K562 (cell line): ENCODE measurements around the gene POP5. TPM values are rescaled to one million over a fixed set of nuclear protein-coding genes. Genes with fewer than 3 reads are reported as not detected.

ENCODE experiments used
- BRF2 ChIP-seq: IDR thresholded peaks from 3 replicates; pipeline ENCODE4 v1.6.1; 2011; ENCODE audit warnings: borderline replicate concordance, mild to moderate bottlenecking; ENCODE audit not compliant: insufficient read length, insufficient read depth
- CBFA2T2 ChIP-seq: fragments of 450-650 bp; conservative IDR thresholded peaks from 2 replicates; pipeline ENCODE4 v1.6.1; 2017; ENCODE audit warnings: mild to moderate bottlenecking
- CEBPB ChIP-seq: fragments of 450-650 bp; IDR thresholded peaks from 2 replicates; pipeline ENCODE4 v1.6.1; 2016; ENCODE audit warnings: missing genetic modification characterization, missing compliant biosample characterization
- CEBPG ChIP-seq, 3 experiments: fragments of 200-800 bp in 1 of 3; sonication (Bioruptor generic) in 1 of 3; sonication (generic) in 1 of 3; formaldehyde crosslinking in 1 of 3; IDR thresholded peaks in 2 of 3; conservative IDR thresholded peaks in 1 of 3; 2 replicates each; pipeline versions ENCODE4 v1.6.1 to v1.8.0; 2016 to 2022; ENCODE audit warnings: missing compliant biosample characterization in 2 of 3, missing genetic modification characterization in 2 of 3, mild to moderate bottlenecking in 1 of 3, missing genetic modification reagents in 1 of 3
- CREB1 ChIP-seq, 2 experiments: sonication (generic) in 1 of 2; formaldehyde crosslinking in 1 of 2; IDR thresholded peaks; 2 replicates each; pipeline versions ENCODE4 v1.6.1 to v1.8.0; 2012 to 2022; ENCODE audit warnings: inconsistent platforms in 1 of 2, mild to moderate bottlenecking in 1 of 2, missing genetic modification reagents in 1 of 2, moderate library complexity in 1 of 2
- EP400 ChIP-seq: fragments of 450-650 bp; IDR thresholded peaks from 2 replicates; pipeline ENCODE4 v1.6.1; 2017; ENCODE audit warnings: antibody characterized with exemption, mild to moderate bottlenecking, moderate library complexity
- GTF2B ChIP-seq: IDR thresholded peaks from 2 replicates; pipeline ENCODE4 v1.6.1; 2011; ENCODE audit not compliant: insufficient read length; ENCODE audit errors: extremely low read depth
- MAFK ChIP-seq: IDR thresholded peaks from 2 replicates; pipeline ENCODE4 v1.6.1; 2011; ENCODE audit warnings: low read length, improper control_type of control experiment
- MYNN ChIP-seq, 2 experiments: sonication (generic); formaldehyde crosslinking in 1 of 2; IDR thresholded peaks; 2 replicates each; pipeline versions ENCODE4 v1.5.0 to v1.6.1; 2016 to 2020; ENCODE audit warnings: antibody characterized with exemption in 1 of 2, missing genetic modification reagents in 1 of 2
- NFYB ChIP-seq: IDR thresholded peaks from 2 replicates; pipeline ENCODE4 v1.6.1; 2011; ENCODE audit warnings: mild to moderate bottlenecking, moderate library complexity; ENCODE audit not compliant: insufficient read length; ENCODE audit errors: extremely low read depth
- PRMT5 ChIP-seq: sonication (generic); formaldehyde crosslinking; IDR thresholded peaks from 2 replicates; pipeline ENCODE4 v1.5.0; 2020; ENCODE audit warnings: missing genetic modification reagents
- SIN3A ChIP-seq, 2 experiments: fragments of 150-350 bp in 1 of 2; IDR thresholded peaks; 2 replicates each; pipeline ENCODE4 v1.6.1; 2011 to 2016; ENCODE audit warnings: borderline replicate concordance in 2 of 2, low read depth in 2 of 2, low read length in 2 of 2, mild to moderate bottlenecking in 2 of 2, moderate library complexity in 2 of 2; ENCODE audit not compliant: control insufficient read depth in 1 of 2
- SRF ChIP-seq, 2 experiments: fragments of 250-450, 450-650 bp in 1 of 2; sonication (Bioruptor Pico) in 1 of 2; sonication (generic) in 1 of 2; formaldehyde crosslinking; IDR thresholded peaks; 2 replicates each; pipeline versions ENCODE4 v1.5.0 to v1.5.1; 2020 to 2022; ENCODE audit warnings: mild to moderate bottlenecking in 1 of 2, missing genetic modification reagents in 1 of 2
- STAT5B ChIP-seq: fragments of 250-450 bp; sonication (Bioruptor Pico); IDR thresholded peaks from 2 replicates; pipeline ENCODE4 v1.8.0; 2021; ENCODE audit warnings: mild to moderate bottlenecking, inconsistent platforms
- TAF1 ChIP-seq: IDR thresholded peaks from 2 replicates; pipeline ENCODE4 v1.6.1; 2011; ENCODE audit warnings: mild to moderate bottlenecking, low read length, moderate library complexity; ENCODE audit not compliant: insufficient read depth, control insufficient read depth, severe bottlenecking; ENCODE audit errors: extremely low read depth
- TCF7 ChIP-seq: sonication (generic); IDR thresholded peaks from 2 replicates; pipeline ENCODE4 v1.6.1; 2016; ENCODE audit warnings: antibody characterized with exemption, borderline replicate concordance
- TRIM24 ChIP-seq, 2 experiments: fragments of 450-650 bp; IDR thresholded peaks; 2 replicates each; pipeline ENCODE4 v1.6.1; 2016
- ZNF140 ChIP-seq: fragments of 250-450 bp; sonication (Bioruptor Pico); IDR thresholded peaks from 2 replicates; pipeline ENCODE4 v1.8.0; 2021; ENCODE audit warnings: moderate library complexity, mild to moderate bottlenecking, inconsistent platforms
- ZNF143 ChIP-seq: sonication (generic); formaldehyde crosslinking; IDR thresholded peaks from 2 replicates; pipeline ENCODE4 v1.9.0; 2022; ENCODE audit warnings: mild to moderate bottlenecking, missing genetic modification reagents
- ZNF24 ChIP-seq: fragments of 450-650 bp; IDR thresholded peaks from 2 replicates; pipeline ENCODE4 v1.6.1; 2016
- ZNF639 ChIP-seq, 2 experiments: fragments of 200-800 bp in 1 of 2; sonication (Bioruptor generic) in 1 of 2; sonication (generic) in 1 of 2; formaldehyde crosslinking in 1 of 2; IDR thresholded peaks in 1 of 2; conservative IDR thresholded peaks in 1 of 2; 2 replicates each; pipeline versions ENCODE4 v1.5.0 to v1.6.1; 2016 to 2020; ENCODE audit warnings: missing compliant biosample characterization in 1 of 2, missing genetic modification characterization in 1 of 2, missing genetic modification reagents in 1 of 2
- ZNF668 ChIP-seq: fragments of 250-450 bp; sonication (Bioruptor Pico); IDR thresholded peaks from 2 replicates; pipeline ENCODE4 v1.8.0; 2022; ENCODE audit warnings: mild to moderate bottlenecking, inconsistent platforms
- ZNF696 ChIP-seq: fragments of 250-450 bp; sonication (Bioruptor Pico); conservative IDR thresholded peaks from 2 replicates; pipeline ENCODE4 v1.4.0; 2020; ENCODE audit warnings: mild to moderate bottlenecking, moderate library complexity
- ZNF717 ChIP-seq: fragments of 250-450 bp; sonication (Bioruptor Pico); IDR thresholded peaks from 2 replicates; pipeline ENCODE4 v1.5.0; 2021
- ZSCAN29 ChIP-seq: fragments of 450-650 bp; IDR thresholded peaks from 2 replicates; pipeline ENCODE4 v1.6.1; 2017
- polyA plus RNA-seq, 8 experiments: library from polyadenylated mRNA; depleted of rRNA in 4 of 8; stranded (reverse) in 5 of 8; unstranded in 3 of 8; fragments of >200 nt; fragmentation: Nextera tagmentation in 2 of 8; fragmentation: Illumina TruSeq in 1 of 8; extraction: Ambion mirVana in 2 of 8; extraction: Trizol in 1 of 8; gene quantifications; 2 replicates each; pipeline versions ENCODE4 v1.2.1 to v1.2.3, GENCODE V29; 2011 to 2014; ENCODE audit warnings: inconsistent platforms in 1 of 8, missing spikeins in 1 of 8
- total RNA-seq, 7 experiments: library from RNA; depleted of rRNA in 6 of 7; stranded (reverse); fragments of >200 nt in 6 of 7; fragmentation: Illumina TruSeq in 2 of 7; extraction: Trizol in 2 of 7; gene quantifications; 2 replicates each; pipeline versions ENCODE4 v1.2.1 to v1.2.3, GENCODE V29; 2011 to 2021; ENCODE audit warnings: low replicate concordance in 1 of 7

Gene POP5
- total and polyA plus RNA-seq, 9 of the 15 experiments (the other 6 are each of a cell fraction or from before 2014, with no cell fraction given), result 57.5 to 253 (median 73.8) TPM

GRCh38 chr12:120528861-120529525, 52.2 kb downstream of the POP5 start, which contains the start of gene COQ5 (continued):
- 0 out of 4 replicates have a peak, but pooled peaks of 1 of the 2 experiments have one; percentile 55 for TF ChIP-seq ZNF639 (CRISPR knock-in tag; conservative IDR thresholded peaks at IDR 0.05 in 1 of 2, IDR thresholded peaks at IDR 0.05 in 1 of 2)
- no peak; the same call in 1 of the 2 replicates for TF ChIP-seq MYNN (IDR thresholded peaks at IDR 0.05)
- TF ChIP-seq MYNN (CRISPR knock-in tag; IDR thresholded peaks at IDR 0.05), result no peak
- TF ChIP-seq STAT5B (CRISPR knock-in tag), result no peak
- no peak for TF ChIP-seq SRF (CRISPR knock-in tag; IDR thresholded peaks at IDR 0.05)
- no peak for TF ChIP-seq ZNF140 (CRISPR knock-in tag)
- no peak for TF ChIP-seq ZNF143 (CRISPR knock-in tag)
- no peak; the same call in 1 of the 2 replicates for TF ChIP-seq ZSCAN29
- TF ChIP-seq ZNF668, result no peak
- TF ChIP-seq CEBPB (tag), result peak; percentile 99
- TF ChIP-seq SIN3A (IDR thresholded peaks at IDR 0.05; ENCODE audit: borderline replicate concordance in 2 of 2, control insufficient read depth in 1 of 2, low read depth in 2 of 2, low read length in 2 of 2), result 0 out of 4 replicates have a peak, but pooled peaks of 1 of the 2 experiments have one; percentile 42
- TF ChIP-seq CREB1 (IDR thresholded peaks at IDR 0.05), result peak; percentile 87
- TF ChIP-seq CREB1 (CRISPR knock-in tag; IDR thresholded peaks at IDR 0.05), result peak; percentile 84
- no peak for TF ChIP-seq BRF2
- TF ChIP-seq TAF1, result peak; percentile 99
- peak; percentile 93 for TF ChIP-seq EP400
- TF ChIP-seq ZNF696 (CRISPR knock-in tag), result no peak
- TF ChIP-seq TCF7, result 0 out of 2 replicates have a peak, but pooled peaks have one; percentile 49
- TF ChIP-seq NFYB, result no peak
- no peak for TF ChIP-seq ZNF717 (CRISPR knock-in tag)
- peak; percentile 99 for TF ChIP-seq CEBPG (CRISPR knock-in tag; IDR thresholded peaks at IDR 0.05)
- peak; percentile 98 for TF ChIP-seq CEBPG (tag; conservative IDR thresholded peaks at IDR 0.05 in 1 of 2, IDR thresholded peaks at IDR 0.05 in 1 of 2)
- TF ChIP-seq MAFK, result no peak
- TF ChIP-seq TRIM24 (IDR thresholded peaks at IDR 0.05), result peak in 1 of 2 experiments; percentile 65; a peak in 1 of 4 replicates
- TF ChIP-seq GTF2B, result no peak
- TF ChIP-seq ZNF24, result no peak
- TF ChIP-seq PRMT5 (CRISPR knock-in tag), result no peak
- TF ChIP-seq CBFA2T2, result peak; percentile 5; the same call in 1 of the 2 replicates
